Urinary bladder (tissue), 4 donors: Measurements from ENCODE around the gene PGF. TPM values are rescaled to one million over a fixed set of nuclear protein-coding genes. Genes with fewer than 3 reads are reported as not detected.

Source experiments
- DNase-seq: peaks from one replicate; pipeline ENCODE4 v3.0.0-alpha.2; 2015; ENCODE audit errors: extremely low spot score
- H3K27ac ChIP-seq: one replicate; pipeline ENCODE4 v1.5.1; 2013; ENCODE audit warnings: low read depth, mild to moderate bottlenecking, moderate library complexity
- H3K36me3 ChIP-seq: one replicate; pipeline ENCODE4 v1.6.1; 2013; ENCODE audit warnings: mild to moderate bottlenecking, moderate library complexity; ENCODE audit not compliant: insufficient read depth
- H3K4me1 ChIP-seq: one replicate; pipeline ENCODE4 v1.6.1; 2013; ENCODE audit warnings: mild to moderate bottlenecking, moderate library complexity; ENCODE audit not compliant: insufficient read depth
- H3K4me3 ChIP-seq: one replicate; pipeline ENCODE4 v1.5.1; 2013; ENCODE audit warnings: low read depth, low read length
- whole genome bisulfite sequencing: extraction: QIAGEN DNeasy Blood & Tissue Kit; methylation state at CpG from one replicate; pipeline ENCODE4 v1.1.7; 2013; 5-methylcytosine and 5-hydroxymethylcytosine counted together
- polyA plus RNA-seq: library from polyadenylated mRNA; stranded (reverse); fragments of 200-250 nt; gene quantifications from one replicate; pipeline ENCODE4 v1.2.3, GENCODE V29; 2013
- total RNA-seq: library from RNA; depleted of rRNA; stranded (reverse); fragments of >200 nt; gene quantifications from one replicate; pipeline ENCODE4 v1.2.3, GENCODE V29; 2014
- donor health status: healthy with polysubstance abuse.
- donor health status: healthy.

The PGF gene
- total and polyA plus RNA-seq, 2 donors = 7.3 to 18.7 TPM

DNA sequence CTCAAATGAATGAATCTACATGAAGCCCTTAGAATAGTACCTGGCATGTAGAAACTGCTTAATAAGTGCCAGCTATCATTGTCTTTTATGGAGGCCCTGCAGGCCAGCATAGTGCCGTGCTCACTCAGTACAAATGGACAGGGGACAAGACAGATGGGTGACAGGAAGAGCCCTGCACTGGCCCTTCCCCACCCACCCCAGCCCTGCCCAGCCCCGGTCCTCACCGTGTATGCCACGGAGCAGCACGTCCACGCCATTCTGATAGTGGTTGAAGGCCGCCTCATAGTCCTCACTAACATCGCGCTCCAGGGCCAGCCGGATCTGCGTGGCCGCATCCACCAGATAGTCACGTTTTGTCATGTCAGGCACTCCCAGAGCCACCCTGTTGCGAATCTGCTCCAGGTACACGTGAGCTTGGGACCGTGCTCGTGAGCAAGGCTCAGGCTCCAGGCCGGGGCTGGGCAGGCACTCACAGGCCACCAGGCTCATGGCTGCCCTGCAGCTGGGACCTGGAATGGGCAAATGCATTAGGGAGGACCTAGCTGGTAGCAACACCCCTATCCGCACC is 34.3 kb downstream of the PGF start:
- DNase-seq = no peak
- H3K27ac ChIP-seq = no peak overlapping the region
- H3K36me3 ChIP-seq = no peaks in the 10 kb centered on the region
- 91% methylated on average over 19 of the region's 19 CpGs for WGBS
- H3K4me1 ChIP-seq = no peaks in the 10 kb centered on the region
- H3K4me3 ChIP-seq = no peak overlapping the region

DNA sequence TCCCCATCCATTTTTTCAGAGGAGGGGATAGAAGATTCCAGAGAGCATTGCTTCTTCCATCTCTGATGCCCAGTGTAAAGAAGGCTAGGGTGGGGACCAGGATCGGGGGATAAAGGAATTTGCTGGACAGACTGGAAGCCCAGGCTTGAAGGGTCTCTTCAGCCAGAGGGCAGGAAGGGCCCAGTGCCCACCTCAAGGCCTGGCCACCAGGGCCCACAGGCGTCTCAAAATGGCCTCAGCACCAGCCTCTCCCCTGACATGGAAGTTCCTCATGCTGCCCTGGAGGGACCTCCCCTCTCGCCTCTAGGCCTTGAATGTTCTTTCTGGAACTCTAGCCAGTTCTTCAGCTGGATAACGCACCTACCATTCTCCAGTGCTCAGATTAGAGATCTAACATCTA is 35.1 kb downstream of the PGF start:
- Histone ChIP-seq H3K4me1 (no peaks in the 10 kb centered on the region), H3K36me3 (no peaks in the 10 kb centered on the region), H3K4me3 (no peak overlapping the region), H3K27ac (no peak overlapping the region)
- no peak for DNase-seq
- WGBS = 88% methylated on average over 4 of the region's 4 CpGs

- Histone ChIP-seq H3K4me1 (no peaks in the 10 kb centered on the region), H3K36me3 (no peaks in the 10 kb centered on the region), H3K27ac (no peak overlapping the region), H3K4me3 (no peak overlapping the region)
- no peak for DNase-seq
- 88% methylated on average over 22 of the region's 22 CpGs for WGBS
Observed at GRCh38 chr14:74919421-74920165, 35.8 kb downstream of the PGF start.

DNA sequence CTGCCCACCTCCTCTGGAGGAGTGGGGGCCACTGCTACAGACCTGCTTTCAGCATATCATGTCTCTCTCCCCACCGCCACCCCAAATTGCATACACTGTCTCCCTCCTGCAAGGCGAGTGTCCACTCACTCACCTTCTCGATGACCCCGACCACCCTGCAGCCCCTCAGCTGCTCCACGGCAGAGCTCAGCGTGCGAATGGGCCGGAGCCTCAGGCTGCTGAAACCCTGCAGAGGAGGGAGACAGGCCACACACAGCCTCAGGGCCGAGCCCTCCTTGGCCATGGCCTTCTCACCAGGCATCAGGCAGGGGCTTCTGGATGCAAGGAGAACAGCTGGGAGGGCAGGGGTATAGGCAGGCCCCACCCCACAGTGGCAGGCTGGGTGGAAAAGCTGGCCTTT is 37.0 kb downstream of the PGF start:
- Histone ChIP-seq H3K36me3 (no peaks in the 10 kb centered on the region), H3K4me3 (no peak overlapping the region), H3K4me1 (no peaks in the 10 kb centered on the region), H3K27ac (no peak overlapping the region)
- WGBS = 95% methylated on average over 9 of the region's 9 CpGs
- DNase-seq = no peak

GRCh38 chr14:74917646-74918081 is 37.7 kb downstream of the PGF start:
- H3K4me3 ChIP-seq = no peak overlapping the region
- 50% methylated on average over 13 of the region's 13 CpGs for WGBS
- DNase-seq = no peak
- H3K27ac ChIP-seq = no peak overlapping the region
- H3K4me1 ChIP-seq = no peaks in the 10 kb centered on the region
- no peaks in the 10 kb centered on the region for H3K36me3 ChIP-seq

- H3K27ac ChIP-seq = no peak overlapping the region
- no peaks in the 10 kb centered on the region for H3K4me1 ChIP-seq
- no peaks in the 10 kb centered on the region for H3K36me3 ChIP-seq
- no peak for DNase-seq
- 86% methylated on average over 5 of the region's 5 CpGs for WGBS
- H3K4me3 ChIP-seq = no peak overlapping the region
Observed at GRCh38 chr14:74917178-74917543, 38.2 kb downstream of the PGF start.

- H3K4me3 ChIP-seq = no peak overlapping the region
- H3K36me3 ChIP-seq = no peaks in the 10 kb centered on the region
- no peaks in the 10 kb centered on the region for H3K4me1 ChIP-seq
- no peak for DNase-seq
- WGBS = 53% methylated on average over 7 of the region's 7 CpGs
- H3K27ac ChIP-seq = no peak overlapping the region
Observed at GRCh38 chr14:74915826-74916225, 39.6 kb downstream of the PGF start.

GRCh38 chr14:74915426-74915825 is 40.0 kb downstream of the PGF start:
- WGBS = 81% methylated on average over 4 of the region's 4 CpGs
- DNase-seq = no peak
- Histone ChIP-seq H3K27ac (no peak overlapping the region), H3K4me1 (no peaks in the 10 kb centered on the region), H3K36me3 (no peaks in the 10 kb centered on the region), H3K4me3 (no peak overlapping the region)

- Histone ChIP-seq H3K4me1 (no peaks in the 10 kb centered on the region), H3K4me3 (no peak overlapping the region), H3K27ac (no peak overlapping the region), H3K36me3 (no peaks in the 10 kb centered on the region)
- 42% methylated on average over 6 of the region's 6 CpGs for WGBS
- peak; percentile 49 for DNase-seq
Observed at GRCh38 chr14:74913986-74914573, 41.3 kb downstream of the PGF start.

DNA sequence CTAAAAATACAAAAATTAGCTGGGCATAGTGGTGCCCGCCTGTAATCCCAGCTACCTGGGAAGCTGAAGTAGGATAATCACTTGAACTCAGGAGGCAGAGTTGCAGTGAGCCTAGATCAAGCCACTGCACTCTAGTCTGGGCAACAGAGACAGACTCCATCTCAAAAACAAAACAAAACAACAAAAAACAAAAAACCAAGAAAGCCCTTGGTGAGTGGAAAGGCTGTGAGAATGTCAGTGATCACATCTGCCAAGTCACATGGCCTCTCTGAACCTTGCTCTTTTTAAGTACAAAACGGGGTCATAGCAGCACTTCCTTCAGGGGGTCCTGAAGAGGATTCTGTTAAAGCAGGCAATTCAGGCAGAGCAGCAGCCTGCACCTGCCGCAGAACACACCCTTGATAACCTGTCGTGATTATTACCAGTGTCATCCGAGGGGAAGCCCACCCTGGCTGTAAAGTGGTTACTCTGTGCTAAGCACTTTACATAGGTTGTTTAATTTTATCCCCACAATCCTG is 41.9 kb downstream of the PGF start:
- Histone ChIP-seq H3K27ac (no peak overlapping the region), H3K4me1 (no peaks in the 10 kb centered on the region), H3K4me3 (no peak overlapping the region), H3K36me3 (no peaks in the 10 kb centered on the region)
- WGBS = 72% methylated on average over 5 of the region's 5 CpGs
- no peak for DNase-seq

DNA sequence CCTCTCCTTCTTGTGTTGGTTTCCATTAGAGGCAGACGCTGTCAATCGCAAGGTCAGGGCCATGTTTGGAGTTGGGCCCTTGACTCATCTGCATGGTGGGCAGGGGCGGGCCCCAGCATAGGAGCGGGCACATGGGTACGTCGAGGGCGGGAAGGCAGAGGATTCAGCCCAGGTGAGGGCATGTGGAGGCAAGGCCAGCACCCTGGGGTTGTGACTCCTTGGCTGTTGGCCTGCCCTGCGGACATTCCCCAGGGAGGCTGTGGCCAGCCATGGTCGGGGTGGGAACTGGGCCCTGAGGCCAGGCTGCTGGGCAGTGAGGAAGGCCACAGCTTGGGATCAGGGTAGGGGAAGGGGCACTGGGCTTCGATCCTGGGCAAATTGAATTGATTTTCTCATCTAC is 42.6 kb downstream of the PGF start:
- H3K4me1 ChIP-seq = no peaks in the 10 kb centered on the region
- DNase-seq = no peak
- H3K4me3 ChIP-seq = no peak overlapping the region
- 95% methylated on average over 10 of the region's 10 CpGs for WGBS
- no peak overlapping the region for H3K27ac ChIP-seq
- H3K36me3 ChIP-seq = no peaks in the 10 kb centered on the region

- Histone ChIP-seq H3K4me3 (no peak overlapping the region), H3K36me3 (no peaks in the 10 kb centered on the region), H3K27ac (no peak overlapping the region), H3K4me1 (no peaks in the 10 kb centered on the region)
- DNase-seq = no peak
- WGBS = 93% methylated on average over 6 of the region's 6 CpGs
Observed at GRCh38 chr14:74912111-74912510, 43.3 kb downstream of the PGF start.

GRCh38 chr14:74911704-74912103 is 43.7 kb downstream of the PGF start:
- DNase-seq = no peak
- WGBS = 88% methylated on average over 5 of the region's 5 CpGs
- H3K4me1 ChIP-seq = no peaks in the 10 kb centered on the region
- H3K36me3 ChIP-seq = no peaks in the 10 kb centered on the region
- no peak overlapping the region for H3K4me3 ChIP-seq
- H3K27ac ChIP-seq = no peak overlapping the region

GRCh38 chr14:74911221-74911620 is 44.2 kb downstream of the PGF start:
- WGBS = 89% methylated on average over 6 of the region's 6 CpGs
- H3K4me1 ChIP-seq = no peaks in the 10 kb centered on the region
- DNase-seq = no peak
- no peak overlapping the region for H3K4me3 ChIP-seq
- no peaks in the 10 kb centered on the region for H3K36me3 ChIP-seq
- no peak overlapping the region for H3K27ac ChIP-seq
